H1 (cell line): ENCODE data around the gene USP13. TPM values are rescaled to one million over a fixed set of nuclear protein-coding genes. Genes with fewer than 3 reads are reported as not detected.

ENCODE experiments used
- CTCF ChIA-PET: fragments of 300-600 bp; sonication (Branson Sonifier 250); formaldehyde crosslinking; loops from one replicate; lab custom pipeline; 2021; ENCODE audit not compliant: partially characterized antibody; lab: Charles Lee
- POLR2A ChIA-PET: fragments of 300-600 bp; sonication (Branson Sonifier 250); formaldehyde crosslinking; loops from one replicate; lab custom pipeline; 2021; ENCODE audit warnings: inconsistent platforms; ENCODE audit not compliant: partially characterized antibody; lab: Charles Lee
- DNase-seq, 2 experiments: peaks; one replicate each; pipeline versions ENCODE4 v3.0.0 to v3.0.0-alpha.2; 2010 to 2022; ENCODE audit warnings: low spot score in 2 of 2, low read depth in 1 of 2, mixed read lengths in 1 of 2
- FAIRE-seq: peaks from 2 replicates; lab custom pipeline; 2011; peaks lifted over from hg19 to GRCh38; lab: Jason Lieb, UNC
- H2AFZ ChIP-seq: 2 replicates; pipeline ENCODE4 v1.8.1; 2012; ENCODE audit warnings: low read length, inconsistent platforms
- H2AK5ac ChIP-seq: 2 replicates; pipeline ENCODE4 v1.6.1; 2013; ENCODE audit warnings: low read depth, low read length
- H2BK120ac ChIP-seq: replicated peaks from 2 replicates; pipeline ENCODE3; 2013; ENCODE audit warnings: low read depth, low read length, inconsistent platforms
- H2BK12ac ChIP-seq: 2 replicates; pipeline ENCODE4 v1.6.1; 2013; ENCODE audit warnings: low read depth, low read length
- H2BK15ac ChIP-seq: 2 replicates; pipeline ENCODE4 v1.6.1; 2013; ENCODE audit warnings: low read length
- H2BK20ac ChIP-seq: 2 replicates; pipeline ENCODE4 v1.6.1; 2013; ENCODE audit warnings: low read length
- H2BK5ac ChIP-seq: 2 replicates; pipeline ENCODE4 v1.6.1; 2013; ENCODE audit warnings: low read depth, low read length
- H3K14ac ChIP-seq: 2 replicates; pipeline ENCODE4 v1.6.1; 2013; ENCODE audit warnings: inconsistent platforms; ENCODE audit not compliant: insufficient read length
- H3K18ac ChIP-seq: 2 replicates; pipeline ENCODE4 v1.6.1; 2013; ENCODE audit warnings: low read length; ENCODE audit errors: extremely low read depth
- H3K23ac ChIP-seq: 2 replicates; pipeline ENCODE4 v1.6.1; 2013; ENCODE audit warnings: inconsistent platforms; ENCODE audit not compliant: insufficient read length
- H3K23me2 ChIP-seq: 2 replicates; pipeline ENCODE4 v1.6.1; 2013; ENCODE audit warnings: low read depth, low read length
- H3K27ac ChIP-seq: 2 replicates; pipeline ENCODE4 v1.6.1; 2011; ENCODE audit warnings: low read depth, low read length, inconsistent platforms
- H3K27me3 ChIP-seq, 4 experiments: replicated peaks in 1 of 4; 1 replicate in 1 of 4; 2 replicates in 3 of 4; pipeline versions ENCODE4 v1.6.1 to v1.8.1; 2011 to 2013; ENCODE audit warnings: low read length in 3 of 4, mild to moderate bottlenecking in 3 of 4, inconsistent platforms in 2 of 4, mixed read lengths in 2 of 4, moderate library complexity in 1 of 4; ENCODE audit not compliant: control insufficient read depth in 3 of 4, insufficient read depth in 3 of 4; ENCODE audit errors: extremely low read depth in 1 of 4
- H3K36me3 ChIP-seq, 4 experiments: 2 replicates each; pipeline versions ENCODE4 v1.6.1 to v1.8.1; 2011 to 2013; ENCODE audit warnings: mild to moderate bottlenecking in 4 of 4, low read length in 3 of 4, moderate library complexity in 2 of 4, control low read depth in 1 of 4, inconsistent platforms in 1 of 4; ENCODE audit not compliant: insufficient read depth in 4 of 4, control insufficient read depth in 2 of 4
- H3K4ac ChIP-seq: replicated peaks from 2 replicates; pipeline ENCODE3; 2013; ENCODE audit warnings: low read length, low read depth, mixed read lengths, inconsistent platforms; ENCODE audit not compliant: insufficient read length
- H3K4me1 ChIP-seq, 4 experiments: replicated peaks in 1 of 4; 1 replicate in 1 of 4; 2 replicates in 3 of 4; pipeline versions ENCODE4 v1.6.1 to v1.8.1; 2011 to 2013; ENCODE audit warnings: low read length in 3 of 4, inconsistent platforms in 2 of 4, mixed read lengths in 1 of 4; ENCODE audit not compliant: insufficient read depth in 4 of 4, control insufficient read depth in 3 of 4
- H3K4me2 ChIP-seq, 2 experiments: 2 replicates each; pipeline versions ENCODE4 v1.6.1 to v1.8.1; 2011 to 2013; ENCODE audit warnings: low read depth in 2 of 2, low read length in 2 of 2, control low read depth in 1 of 2, inconsistent platforms in 1 of 2, mild to moderate bottlenecking in 1 of 2; ENCODE audit not compliant: insufficient read depth in 1 of 2
- H3K4me3 ChIP-seq, 4 experiments: fragments of 200-600, 300-600 bp in 1 of 4; sonication (generic), shearing (Covaris generic), sonication (Bioruptor Twin) in 1 of 4; 2 replicates each; pipeline versions ENCODE4 v1.5.1 to v1.8.1; 2011 to 2016; ENCODE audit warnings: low read length in 4 of 4, low read depth in 3 of 4, control low read depth in 2 of 4, inconsistent platforms in 2 of 4, mild to moderate bottlenecking in 2 of 4, mixed read lengths in 1 of 4, moderate library complexity in 1 of 4; ENCODE audit not compliant: insufficient read depth in 2 of 4; ENCODE audit errors: extremely low read depth in 1 of 4
- H3K56ac ChIP-seq: replicated peaks from 2 replicates; pipeline ENCODE3; 2013; ENCODE audit warnings: low read depth, mild to moderate bottlenecking, mixed read lengths, low read length, inconsistent platforms; ENCODE audit not compliant: insufficient read length
- H3K79me1 ChIP-seq: 2 replicates; pipeline ENCODE4 v1.6.1; 2013; ENCODE audit warnings: low read depth, low read length, control low read depth
- H3K79me2 ChIP-seq, 2 experiments: 2 replicates each; pipeline versions ENCODE4 v1.6.1 to v1.8.1; 2012 to 2013; ENCODE audit warnings: low read length in 2 of 2, mild to moderate bottlenecking in 2 of 2, inconsistent platforms in 1 of 2; ENCODE audit not compliant: insufficient read depth in 2 of 2, control insufficient read depth in 1 of 2
- H3K9ac ChIP-seq, 4 experiments: replicated peaks in 1 of 4; 1 replicate in 1 of 4; 2 replicates in 3 of 4; pipeline versions ENCODE4 v1.6.1 to v1.8.1; 2011 to 2013; ENCODE audit warnings: low read depth in 3 of 4, low read length in 3 of 4, control low read depth in 2 of 4, mild to moderate bottlenecking in 2 of 4, moderate library complexity in 2 of 4, inconsistent platforms in 1 of 4; ENCODE audit errors: extremely low read depth in 1 of 4
- H3K9me3 ChIP-seq, 2 experiments: 2 replicates each; pipeline versions ENCODE4 v1.6.1 to v1.8.1; 2012 to 2013; ENCODE audit warnings: mild to moderate bottlenecking in 2 of 2, moderate library complexity in 2 of 2, control low read depth in 1 of 2, inconsistent platforms in 1 of 2, low read depth in 1 of 2, low read length in 1 of 2, mixed read lengths in 1 of 2; ENCODE audit not compliant: insufficient read depth in 2 of 2
- H4K20me1 ChIP-seq, 2 experiments: replicated peaks in 1 of 2; 2 replicates each; pipeline versions ENCODE3 to v1.8.1; 2011 to 2013; ENCODE audit warnings: inconsistent platforms in 2 of 2, low read length in 2 of 2, mild to moderate bottlenecking in 1 of 2; ENCODE audit not compliant: insufficient read depth in 2 of 2, control insufficient read depth in 1 of 2
- H4K5ac ChIP-seq: 2 replicates; pipeline ENCODE4 v1.6.1; 2013; ENCODE audit warnings: low read length, low read depth, mixed read lengths, inconsistent platforms; ENCODE audit not compliant: insufficient read length
- H4K8ac ChIP-seq: 2 replicates; pipeline ENCODE4 v1.8.0; 2013; ENCODE audit warnings: mild to moderate bottlenecking, moderate library complexity, low read length, inconsistent platforms; ENCODE audit not compliant: insufficient read depth; ENCODE audit errors: extremely low read depth
- H4K91ac ChIP-seq: replicated peaks from 2 replicates; pipeline ENCODE3; 2013; ENCODE audit warnings: low read length, mixed read lengths, inconsistent platforms; ENCODE audit not compliant: insufficient read length
- CREB1 ChIP-seq: IDR thresholded peaks from 2 replicates; pipeline ENCODE4 v1.6.1; 2012; ENCODE audit warnings: inconsistent platforms
- polyA plus RNA-seq, 7 experiments: library from polyadenylated mRNA; depleted of rRNA in 3 of 7; stranded (reverse) in 5 of 7; unstranded in 2 of 7; fragments of >200 nt in 5 of 7; fragments of 200-250 nt in 2 of 7; gene quantifications; 1 replicate in 5 of 7; 2 replicates in 1 of 7; 4 replicates in 1 of 7; pipeline versions ENCODE4 v1.2.1 to v1.2.3, GENCODE V29; 2011 to 2013; ENCODE audit warnings: missing spikeins in 2 of 7, mixed read lengths in 2 of 7
- total RNA-seq: library from RNA; stranded (reverse); fragmentation: NEBNext Ultra II Directional; extraction: Animal tissue kit (Norgen Biotek cat#: 25700); gene quantifications from 2 replicates; pipeline ENCODE4 v1.2.1, GENCODE V29; 2021
- TF ChIP-seq, protein P1 (sequence below): fragments of 300-600 bp; sonication (generic); IDR thresholded peaks from 2 replicates; pipeline ENCODE4 v1.7.1; 2012; ENCODE audit warnings: low read length, moderate library complexity, mild to moderate bottlenecking, inconsistent platforms; ENCODE audit not compliant: insufficient replicate concordance

Gene USP13
- total and polyA plus RNA-seq, 2 of the 8 experiments (the other 6 are each of a cell fraction or from before 2014, with no cell fraction given): 7.9 to 25.9 TPM

GRCh38 chr3:179833294-179833693, 180.5 kb downstream of the USP13 start:
- no peak overlapping the region for H2BK120ac ChIP-seq
- H3K56ac ChIP-seq: no peak overlapping the region
- no peak overlapping the region for H2AK5ac ChIP-seq
- H3K18ac ChIP-seq: no peak overlapping the region
- H2BK20ac ChIP-seq: no peak overlapping the region
- ChIA-PET POLR2A (no interaction called here), CTCF (interaction anchor here (0.7 to 1.3 kb wide), 3 partner anchors 11 to 22 kb away, joined by 3 to 4 read pairs (median 3); no protein-coding TSS in a partner anchor)
- H3K4ac ChIP-seq: no peak overlapping the region
- no peak overlapping the region for H3K9ac ChIP-seq
- no peak overlapping the region for H4K91ac ChIP-seq
- H2BK15ac ChIP-seq: no peak overlapping the region
- no peaks in the 10 kb centered on the region for H3K79me2 ChIP-seq
- peaks cover 7% of the 10 kb centered on the region; the same call in 1 of the 2 replicates for H3K23me2 ChIP-seq
- no peaks in the 10 kb centered on the region for H4K20me1 ChIP-seq
- no peak overlapping the region for H3K14ac ChIP-seq
- H3K4me3 ChIP-seq: no peak overlapping the region
- no peak overlapping the region for H3K4me2 ChIP-seq
- no peak overlapping the region for H2BK12ac ChIP-seq
- no peaks in the 10 kb centered on the region for H3K79me1 ChIP-seq
- DNase-seq (no peak), FAIRE-seq (no peak)
- no peaks in the 10 kb centered on the region for H3K27me3 ChIP-seq
- H3K36me3 ChIP-seq: no peaks in the 10 kb centered on the region
- H2AFZ ChIP-seq: no peak overlapping the region
- no peak overlapping the region for H2BK5ac ChIP-seq
- no peak overlapping the region for H4K5ac ChIP-seq
- no peak overlapping the region for H3K23ac ChIP-seq
- H4K8ac ChIP-seq: no peak overlapping the region
- H3K4me1 ChIP-seq: no peaks in the 10 kb centered on the region
- H3K9me3 ChIP-seq: no peaks in the 10 kb centered on the region
- no peak overlapping the region for H3K27ac ChIP-seq
- TF ChIP-seq, protein P1, sequence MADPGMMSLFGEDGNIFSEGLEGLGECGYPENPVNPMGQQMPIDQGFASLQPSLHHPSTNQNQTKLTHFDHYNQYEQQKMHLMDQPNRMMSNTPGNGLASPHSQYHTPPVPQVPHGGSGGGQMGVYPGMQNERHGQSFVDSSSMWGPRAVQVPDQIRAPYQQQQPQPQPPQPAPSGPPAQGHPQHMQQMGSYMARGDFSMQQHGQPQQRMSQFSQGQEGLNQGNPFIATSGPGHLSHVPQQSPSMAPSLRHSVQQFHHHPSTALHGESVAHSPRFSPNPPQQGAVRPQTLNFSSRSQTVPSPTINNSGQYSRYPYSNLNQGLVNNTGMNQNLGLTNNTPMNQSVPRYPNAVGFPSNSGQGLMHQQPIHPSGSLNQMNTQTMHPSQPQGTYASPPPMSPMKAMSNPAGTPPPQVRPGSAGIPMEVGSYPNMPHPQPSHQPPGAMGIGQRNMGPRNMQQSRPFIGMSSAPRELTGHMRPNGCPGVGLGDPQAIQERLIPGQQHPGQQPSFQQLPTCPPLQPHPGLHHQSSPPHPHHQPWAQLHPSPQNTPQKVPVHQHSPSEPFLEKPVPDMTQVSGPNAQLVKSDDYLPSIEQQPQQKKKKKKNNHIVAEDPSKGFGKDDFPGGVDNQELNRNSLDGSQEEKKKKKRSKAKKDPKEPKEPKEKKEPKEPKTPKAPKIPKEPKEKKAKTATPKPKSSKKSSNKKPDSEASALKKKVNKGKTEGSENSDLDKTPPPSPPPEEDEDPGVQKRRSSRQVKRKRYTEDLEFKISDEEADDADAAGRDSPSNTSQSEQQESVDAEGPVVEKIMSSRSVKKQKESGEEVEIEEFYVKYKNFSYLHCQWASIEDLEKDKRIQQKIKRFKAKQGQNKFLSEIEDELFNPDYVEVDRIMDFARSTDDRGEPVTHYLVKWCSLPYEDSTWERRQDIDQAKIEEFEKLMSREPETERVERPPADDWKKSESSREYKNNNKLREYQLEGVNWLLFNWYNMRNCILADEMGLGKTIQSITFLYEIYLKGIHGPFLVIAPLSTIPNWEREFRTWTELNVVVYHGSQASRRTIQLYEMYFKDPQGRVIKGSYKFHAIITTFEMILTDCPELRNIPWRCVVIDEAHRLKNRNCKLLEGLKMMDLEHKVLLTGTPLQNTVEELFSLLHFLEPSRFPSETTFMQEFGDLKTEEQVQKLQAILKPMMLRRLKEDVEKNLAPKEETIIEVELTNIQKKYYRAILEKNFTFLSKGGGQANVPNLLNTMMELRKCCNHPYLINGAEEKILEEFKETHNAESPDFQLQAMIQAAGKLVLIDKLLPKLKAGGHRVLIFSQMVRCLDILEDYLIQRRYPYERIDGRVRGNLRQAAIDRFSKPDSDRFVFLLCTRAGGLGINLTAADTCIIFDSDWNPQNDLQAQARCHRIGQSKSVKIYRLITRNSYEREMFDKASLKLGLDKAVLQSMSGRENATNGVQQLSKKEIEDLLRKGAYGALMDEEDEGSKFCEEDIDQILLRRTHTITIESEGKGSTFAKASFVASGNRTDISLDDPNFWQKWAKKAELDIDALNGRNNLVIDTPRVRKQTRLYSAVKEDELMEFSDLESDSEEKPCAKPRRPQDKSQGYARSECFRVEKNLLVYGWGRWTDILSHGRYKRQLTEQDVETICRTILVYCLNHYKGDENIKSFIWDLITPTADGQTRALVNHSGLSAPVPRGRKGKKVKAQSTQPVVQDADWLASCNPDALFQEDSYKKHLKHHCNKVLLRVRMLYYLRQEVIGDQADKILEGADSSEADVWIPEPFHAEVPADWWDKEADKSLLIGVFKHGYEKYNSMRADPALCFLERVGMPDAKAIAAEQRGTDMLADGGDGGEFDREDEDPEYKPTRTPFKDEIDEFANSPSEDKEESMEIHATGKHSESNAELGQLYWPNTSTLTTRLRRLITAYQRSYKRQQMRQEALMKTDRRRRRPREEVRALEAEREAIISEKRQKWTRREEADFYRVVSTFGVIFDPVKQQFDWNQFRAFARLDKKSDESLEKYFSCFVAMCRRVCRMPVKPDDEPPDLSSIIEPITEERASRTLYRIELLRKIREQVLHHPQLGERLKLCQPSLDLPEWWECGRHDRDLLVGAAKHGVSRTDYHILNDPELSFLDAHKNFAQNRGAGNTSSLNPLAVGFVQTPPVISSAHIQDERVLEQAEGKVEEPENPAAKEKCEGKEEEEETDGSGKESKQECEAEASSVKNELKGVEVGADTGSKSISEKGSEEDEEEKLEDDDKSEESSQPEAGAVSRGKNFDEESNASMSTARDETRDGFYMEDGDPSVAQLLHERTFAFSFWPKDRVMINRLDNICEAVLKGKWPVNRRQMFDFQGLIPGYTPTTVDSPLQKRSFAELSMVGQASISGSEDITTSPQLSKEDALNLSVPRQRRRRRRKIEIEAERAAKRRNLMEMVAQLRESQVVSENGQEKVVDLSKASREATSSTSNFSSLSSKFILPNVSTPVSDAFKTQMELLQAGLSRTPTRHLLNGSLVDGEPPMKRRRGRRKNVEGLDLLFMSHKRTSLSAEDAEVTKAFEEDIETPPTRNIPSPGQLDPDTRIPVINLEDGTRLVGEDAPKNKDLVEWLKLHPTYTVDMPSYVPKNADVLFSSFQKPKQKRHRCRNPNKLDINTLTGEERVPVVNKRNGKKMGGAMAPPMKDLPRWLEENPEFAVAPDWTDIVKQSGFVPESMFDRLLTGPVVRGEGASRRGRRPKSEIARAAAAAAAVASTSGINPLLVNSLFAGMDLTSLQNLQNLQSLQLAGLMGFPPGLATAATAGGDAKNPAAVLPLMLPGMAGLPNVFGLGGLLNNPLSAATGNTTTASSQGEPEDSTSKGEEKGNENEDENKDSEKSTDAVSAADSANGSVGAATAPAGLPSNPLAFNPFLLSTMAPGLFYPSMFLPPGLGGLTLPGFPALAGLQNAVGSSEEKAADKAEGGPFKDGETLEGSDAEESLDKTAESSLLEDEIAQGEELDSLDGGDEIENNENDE: no peak
- no peak for TF ChIP-seq CREB1
